A673 (cell line): ENCODE results near the gene PRKCA. TPM values are rescaled to one million over a fixed set of nuclear protein-coding genes. Genes with fewer than 3 reads are reported as not detected.

Source experiments
- BruUV-seq: library from RNA; stranded (reverse); fragments of 400-500 nt; replicated peaks from 2 replicates; lab custom pipeline; 2021; lab: Mats Ljungman, UMichigan
- CTCF ChIA-PET: fragments of 300-600 bp; sonication (Branson Sonifier 250); formaldehyde crosslinking; loops from one replicate; lab custom pipeline; 2022; ENCODE audit warnings: antibody characterized with exemption; lab: Charles Lee
- POLR2A ChIA-PET: fragments of 300-600 bp; sonication (Branson Sonifier 250); formaldehyde crosslinking; loops from one replicate; lab custom pipeline; 2022; ENCODE audit warnings: antibody characterized with exemption; ENCODE audit not compliant: low non-redundant PET; lab: Charles Lee
- DNase-seq: peaks from one replicate; pipeline ENCODE4 v3.0.0-alpha.2; 2015; ENCODE audit warnings: low spot score
- H3K27ac ChIP-seq: fragments of 200-600 bp; sonication (generic); 2 replicates; pipeline ENCODE4 v1.5.1; 2016; ENCODE audit warnings: mixed run types, low read depth, mild to moderate bottlenecking, mixed read lengths, antibody characterized with exemption, low read length; ENCODE audit not compliant: poor library complexity, severe bottlenecking
- H3K27me3 ChIP-seq: fragments of 200-600 bp; sonication (generic); replicated peaks from 2 replicates; pipeline ENCODE4 v1.6.1; 2017; ENCODE audit warnings: mixed run types, low read depth, mild to moderate bottlenecking, mixed read lengths, antibody characterized with exemption, low read length; ENCODE audit not compliant: insufficient read depth, poor library complexity
- H3K36me3 ChIP-seq: fragments of 200-600 bp; sonication (generic); 2 replicates; pipeline ENCODE4 v1.6.1; 2016; ENCODE audit warnings: mixed run types, mild to moderate bottlenecking, mixed read lengths, antibody characterized with exemption, low read length; ENCODE audit not compliant: insufficient read depth, poor library complexity, severe bottlenecking
- H3K4me1 ChIP-seq: fragments of 200-600 bp; sonication (generic); 2 replicates; pipeline ENCODE4 v1.6.1; 2017; ENCODE audit warnings: mixed run types, mild to moderate bottlenecking, mixed read lengths, antibody characterized with exemption, low read length; ENCODE audit not compliant: insufficient read depth, poor library complexity, severe bottlenecking
- H3K4me3 ChIP-seq: fragments of 200-600 bp; sonication (generic); 2 replicates; pipeline ENCODE4 v1.5.1; 2016; ENCODE audit warnings: low read depth, mixed run types, mild to moderate bottlenecking, mixed read lengths, low read length; ENCODE audit not compliant: poor library complexity, severe bottlenecking
- H3K9me3 ChIP-seq: fragments of 200-600 bp; sonication (generic); 2 replicates; pipeline ENCODE4 v1.6.1; 2016; ENCODE audit warnings: mixed run types, low read depth, mild to moderate bottlenecking, mixed read lengths, antibody characterized with exemption, low read length; ENCODE audit not compliant: poor library complexity, severe bottlenecking
- CTCF ChIP-seq: fragments of 300-800, 200-600 bp; sonication (generic); conservative IDR thresholded peaks from 2 replicates; pipeline ENCODE4 v1.5.1; 2017; ENCODE audit warnings: low read depth, mild to moderate bottlenecking, antibody characterized with exemption, low read length, moderate library complexity, mixed read lengths
- EZH2 ChIP-seq: fragments of 200-600 bp; sonication (generic); IDR thresholded peaks from 2 replicates; pipeline ENCODE4 v1.6.1; 2017; ENCODE audit warnings: borderline replicate concordance, low read depth, mild to moderate bottlenecking, mixed read lengths, antibody characterized with exemption, low read length; ENCODE audit not compliant: poor library complexity, severe bottlenecking
- intact Hi-C: fragments of 100-400 bp; cut with micrococcal nuclease; formaldehyde crosslinking; loops from one replicate; pipeline ENCODE4 v1.10.0; 2022; ENCODE audit not compliant: unreplicated experiment
- total RNA-seq: library from RNA; stranded (reverse); gene quantifications from 2 replicates; pipeline ENCODE4 v1.2.3, GENCODE V29; 2021

PRKCA gene
- total RNA-seq, 1 experiment from 2014 or later: 16.3 TPM

- H3K27me3 ChIP-seq: no peaks in the 10 kb centered on the region
- peak overlapping the region; percentile 64 for H3K27ac ChIP-seq
- intact Hi-C loops: no loop called here
- no TSS peak for BruUV-seq
- H3K36me3 ChIP-seq: no peaks in the 10 kb centered on the region
- CTCF ChIA-PET: no interaction called here
- POLR2A ChIA-PET: no interaction called here
- DNase-seq: peak; percentile 93
- peaks cover 42% of the 10 kb centered on the region for H3K4me1 ChIP-seq
- TF ChIP-seq EZH2 (no peak), CTCF (no peak)
- no peak overlapping the region for H3K4me3 ChIP-seq
- H3K9me3 ChIP-seq: no peaks in the 10 kb centered on the region
Observed at GRCh38 chr17:66826856-66827255, 524.4 kb downstream of the PRKCA start.

- CTCF ChIA-PET: no interaction called here
- Histone ChIP-seq H3K36me3 (no peaks in the 10 kb centered on the region), H3K27me3 (no peaks in the 10 kb centered on the region), H3K4me3 (no peak overlapping the region), H3K27ac (no peak overlapping the region), H3K4me1 (peaks cover 49% of the 10 kb centered on the region), H3K9me3 (no peaks in the 10 kb centered on the region)
- no TSS peak for BruUV-seq
- TF ChIP-seq CTCF: no peak
- no peak for TF ChIP-seq EZH2
- no peak for DNase-seq
- POLR2A ChIA-PET: no interaction called here
- intact Hi-C loops: no loop called here
Observed at GRCh38 chr17:66829386-66829864, 527.0 kb downstream of the PRKCA start.

- no peak for DNase-seq
- CTCF ChIA-PET: interaction anchor here (0.6 kb wide), 1 partner anchor 31 kb away, joined by 3 read pairs; no protein-coding TSS in a partner anchor
Observed at GRCh38 chr17:66829883-66830282, 527.5 kb downstream of the PRKCA start.

More at GRCh38 chr17:66829883-66830282, 527.5 kb downstream of the PRKCA start:
- Histone ChIP-seq H3K4me1 (peaks cover 49% of the 10 kb centered on the region), H3K9me3 (no peaks in the 10 kb centered on the region), H3K27ac (peak overlapping the region; percentile 22), H3K4me3 (no peak overlapping the region), H3K27me3 (no peaks in the 10 kb centered on the region), H3K36me3 (no peaks in the 10 kb centered on the region)
- POLR2A ChIA-PET: no interaction called here
- TF ChIP-seq CTCF: no peak
- TF ChIP-seq EZH2: no peak
- BruUV-seq: no TSS peak
- intact Hi-C loops: no loop called here
